ENCODE data around the gene BACE2.
"Not testable (repeated sequence)": the region's sequence is repeated elsewhere in the genome, so short reads cannot be mapped to it uniquely, and the experiment has no call there.

Gene BACE2

DNA sequence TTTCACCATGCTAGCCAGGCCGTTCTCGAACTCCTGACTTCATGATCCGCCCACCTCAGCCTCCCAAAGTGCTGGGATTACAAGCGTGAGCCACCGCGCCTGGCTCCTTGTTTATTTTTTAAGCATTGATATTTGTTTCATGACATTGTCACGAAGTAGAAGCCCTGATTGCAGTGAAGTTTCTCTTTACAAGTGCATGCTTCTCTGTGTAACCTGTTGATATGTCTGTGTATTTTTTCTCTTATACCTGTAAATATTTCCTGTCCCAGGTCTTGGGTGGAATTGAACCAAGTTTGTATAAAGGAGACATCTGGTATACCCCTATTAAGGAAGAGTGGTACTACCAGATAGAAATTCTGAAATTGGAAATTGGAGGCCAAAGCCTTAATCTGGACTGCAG, 75.1 kb downstream of the BACE2 start:
- no peak for DNase-seq

DNA sequence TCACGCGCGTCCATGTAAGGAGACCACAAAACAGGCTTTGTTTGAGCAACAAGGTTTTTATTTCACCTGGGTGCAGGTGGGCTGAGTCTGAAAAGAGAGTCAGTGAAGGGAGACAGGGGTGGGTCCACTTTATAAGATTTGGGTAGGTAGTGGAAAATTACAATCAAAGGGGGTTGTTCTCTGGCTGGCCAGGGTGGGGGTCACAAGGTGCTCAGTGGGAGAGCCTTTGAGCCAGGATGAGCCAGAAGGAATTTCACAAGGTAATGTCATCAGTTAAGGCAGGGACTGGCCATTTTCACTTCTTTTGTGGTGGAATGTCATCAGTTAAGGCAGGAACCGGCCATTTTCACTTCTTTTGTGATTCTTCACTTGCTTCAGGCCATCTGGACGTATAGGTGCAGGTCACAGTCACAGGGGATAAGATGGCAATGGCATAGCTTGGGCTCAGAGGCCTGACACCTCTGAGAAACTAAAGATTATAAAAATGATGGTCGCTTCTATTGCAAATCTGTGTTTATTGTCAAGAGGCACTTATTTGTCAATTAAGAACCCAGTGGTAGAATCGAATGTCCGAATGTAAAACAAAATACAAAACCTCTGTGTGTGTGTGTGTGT, 76.4 kb downstream of the BACE2 start:
- not testable (repeated sequence) for DNase-seq

DNA sequence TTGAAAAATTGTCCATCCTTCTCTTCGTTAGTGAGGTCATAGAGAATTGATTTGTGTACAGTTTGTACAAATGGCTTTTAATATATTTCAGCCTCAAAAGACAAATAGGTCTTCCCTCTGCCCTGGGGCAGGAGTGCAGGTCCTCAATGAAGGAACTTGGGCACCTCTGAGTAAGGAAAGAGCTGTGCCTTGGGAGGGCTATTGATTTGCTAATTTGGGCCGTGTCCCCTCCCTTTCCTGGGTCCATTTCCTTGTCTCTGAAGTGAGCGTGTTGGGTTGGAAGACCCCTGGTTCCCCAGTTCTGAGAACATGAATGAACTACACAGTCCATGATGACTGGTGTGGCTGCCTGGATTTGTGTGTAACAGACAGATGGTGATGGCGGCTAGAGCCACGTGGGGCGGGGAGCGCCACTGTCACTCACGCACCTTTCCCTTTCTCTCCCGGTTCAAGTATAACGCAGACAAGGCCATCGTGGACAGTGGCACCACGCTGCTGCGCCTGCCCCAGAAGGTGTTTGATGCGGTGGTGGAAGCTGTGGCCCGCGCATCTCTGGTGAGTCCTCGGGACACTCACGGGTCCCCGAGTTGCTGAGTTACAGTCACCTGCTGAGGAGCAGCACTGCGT, 77.7 kb downstream of the BACE2 start:
- DNase-seq: no peak

DNA sequence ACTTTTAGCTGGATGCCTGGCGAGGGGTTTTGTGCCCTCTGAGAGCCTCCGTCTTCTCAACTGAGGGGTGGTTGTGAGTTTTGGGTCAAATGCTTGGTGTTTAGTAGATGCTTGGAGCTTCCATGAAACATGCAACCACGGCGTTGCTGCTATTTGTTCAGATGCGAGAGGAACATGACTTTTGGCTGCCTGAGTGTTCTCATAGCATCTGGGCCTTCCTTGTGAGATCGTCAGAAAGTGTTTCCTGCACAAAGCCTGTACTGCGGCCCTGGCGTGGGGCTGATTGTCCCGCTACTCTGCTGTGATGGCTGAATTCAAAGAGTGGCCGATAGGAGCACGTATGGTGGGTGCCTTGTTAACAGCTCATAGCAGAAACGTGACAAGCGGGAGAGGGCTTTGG, 78.8 kb downstream of the BACE2 start:
- no peak for DNase-seq

DNA sequence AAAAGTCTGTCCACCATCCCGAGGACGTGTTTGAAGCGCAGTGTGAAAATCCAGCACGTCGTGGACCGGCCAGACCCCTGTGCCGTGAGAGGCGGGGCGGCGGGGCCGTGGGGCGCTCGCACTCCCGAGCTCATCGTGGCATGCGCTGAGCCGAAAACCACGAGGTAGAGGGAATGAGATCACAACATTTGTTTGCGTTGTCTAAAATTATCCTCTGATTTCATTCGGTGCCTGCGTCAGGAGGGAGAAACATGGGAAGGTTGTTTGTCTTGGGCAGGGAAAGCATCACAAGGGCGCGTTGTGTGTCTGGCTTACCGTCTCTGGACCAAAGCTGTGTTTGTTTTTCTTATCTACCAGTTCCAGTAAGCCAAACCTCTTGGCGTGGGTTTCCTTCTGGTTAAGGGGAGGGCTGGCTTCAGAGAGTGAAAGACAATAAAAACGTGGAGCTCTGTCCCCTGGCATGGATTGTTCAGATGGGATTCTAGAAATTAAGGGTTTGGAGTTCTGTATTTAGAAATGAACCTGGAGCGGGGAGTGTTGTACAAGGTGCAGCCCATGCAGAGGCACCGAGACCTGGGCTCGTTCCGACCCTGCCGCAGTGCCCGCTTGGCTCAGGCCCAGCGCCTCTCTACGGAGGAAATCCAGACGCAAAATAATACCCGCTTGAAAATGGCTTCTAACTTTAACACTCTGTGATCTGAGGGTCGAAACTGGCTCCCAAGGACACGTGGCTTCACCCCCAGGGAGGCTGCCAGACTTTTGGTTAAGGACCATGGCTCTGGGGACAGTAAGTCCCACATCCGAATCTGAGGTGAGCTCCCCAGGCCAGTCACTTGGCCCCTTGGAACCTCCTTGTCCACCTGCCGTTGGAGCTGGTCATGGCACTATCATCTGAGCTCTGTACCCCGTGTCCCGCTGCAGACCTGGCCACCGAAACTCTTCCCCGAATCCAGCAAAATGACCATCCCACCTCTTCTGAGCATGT, 79.9 kb downstream of the BACE2 start:
- DNase-seq: no peak

DNA sequence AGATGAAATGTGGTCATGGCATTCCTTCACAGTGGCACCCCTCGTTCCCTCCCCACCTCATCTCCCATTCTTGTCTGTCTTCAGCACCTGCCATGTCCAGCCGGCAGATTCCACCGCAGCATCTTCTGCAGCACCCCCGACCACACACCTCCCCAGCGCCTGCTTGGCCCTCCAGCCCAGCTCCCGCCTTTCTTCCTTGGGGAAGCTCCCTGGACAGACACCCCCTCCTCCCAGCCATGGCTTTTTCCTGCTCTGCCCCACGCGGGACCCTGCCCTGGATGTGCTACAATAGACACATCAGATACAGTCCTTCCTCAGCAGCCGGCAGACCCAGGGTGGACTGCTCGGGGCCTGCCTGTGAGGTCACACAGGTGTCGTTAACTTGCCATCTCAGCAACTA, 81.5 kb downstream of the BACE2 start:
- no peak for DNase-seq

DNA sequence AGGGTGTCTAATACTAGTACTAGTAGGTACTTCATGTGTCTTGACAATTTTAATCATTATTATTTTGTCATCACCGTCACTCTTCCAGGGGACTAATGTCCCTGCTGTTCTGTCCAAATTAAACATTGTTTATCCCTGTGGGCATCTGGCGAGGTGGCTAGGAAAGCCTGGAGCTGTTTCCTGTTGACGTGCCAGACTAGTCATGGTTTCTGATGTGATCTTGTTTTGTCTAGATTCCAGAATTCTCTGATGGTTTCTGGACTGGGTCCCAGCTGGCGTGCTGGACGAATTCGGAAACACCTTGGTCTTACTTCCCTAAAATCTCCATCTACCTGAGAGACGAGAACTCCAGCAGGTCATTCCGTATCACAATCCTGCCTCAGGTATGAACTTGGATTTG, 82.6 kb downstream of the BACE2 start:
- no peak for DNase-seq

DNA sequence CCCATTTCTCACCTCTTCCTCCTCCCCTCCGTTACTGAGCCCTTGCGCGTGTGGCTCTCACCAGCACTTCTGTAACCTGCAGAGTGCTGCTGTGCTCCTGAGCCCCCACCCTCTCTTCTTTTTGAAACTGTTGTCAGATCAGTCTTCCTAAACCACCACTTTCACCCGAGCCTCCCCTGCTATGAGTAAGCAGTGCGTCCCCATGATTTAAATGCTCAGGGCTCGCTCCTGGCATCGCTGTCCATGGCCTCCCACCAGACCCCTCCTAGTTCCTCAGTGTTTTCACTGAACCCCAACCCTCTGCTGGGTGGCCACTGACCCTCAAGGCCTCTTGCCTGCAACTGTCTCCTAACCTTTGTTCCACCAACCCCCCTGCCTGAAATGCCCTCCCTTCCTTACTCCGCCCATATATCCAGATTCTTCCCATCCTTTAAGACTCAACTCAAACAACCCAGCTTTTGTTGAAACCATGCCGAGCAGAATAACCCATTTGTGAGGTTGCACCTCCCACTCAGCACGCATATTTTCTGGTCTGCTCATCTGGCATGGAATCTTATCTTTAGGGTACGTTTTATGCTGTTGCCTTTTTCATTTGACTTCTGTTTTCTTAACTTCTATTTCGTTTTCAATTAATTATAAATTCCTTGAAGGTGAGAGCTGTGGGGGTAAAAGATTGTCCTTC, 84.1 kb downstream of the BACE2 start:
- DNase-seq: peak; percentile 52

DNA sequence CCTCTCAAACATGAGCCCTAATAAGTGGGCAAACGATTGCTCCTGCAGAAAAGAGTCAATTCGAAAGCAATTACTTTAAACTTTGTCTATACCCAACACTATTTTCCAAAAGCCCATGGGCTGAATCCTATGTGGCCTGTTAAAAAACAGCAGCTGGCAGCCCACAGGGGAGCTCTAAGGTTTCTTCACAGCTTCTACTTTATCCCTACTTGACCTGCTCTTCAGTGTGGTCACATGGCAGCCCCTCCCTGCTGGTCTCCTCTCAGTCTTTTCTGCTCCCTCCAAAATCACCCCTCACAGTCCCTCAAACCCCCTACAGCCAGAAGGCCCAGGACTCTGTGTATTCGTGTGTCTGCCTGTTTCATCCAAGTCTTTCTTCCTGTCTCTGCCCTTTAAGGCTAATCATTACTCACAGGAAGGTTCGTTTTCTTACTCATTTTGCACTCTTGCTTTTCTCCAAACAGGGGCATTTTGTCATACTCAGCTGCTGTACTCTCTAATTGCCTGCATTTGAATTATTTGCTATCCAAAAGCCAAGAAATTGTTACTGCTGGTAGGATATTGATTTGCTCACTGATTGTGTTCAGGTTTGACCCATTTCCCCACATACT, 86.2 kb downstream of the BACE2 start:
- no peak for DNase-seq

DNA sequence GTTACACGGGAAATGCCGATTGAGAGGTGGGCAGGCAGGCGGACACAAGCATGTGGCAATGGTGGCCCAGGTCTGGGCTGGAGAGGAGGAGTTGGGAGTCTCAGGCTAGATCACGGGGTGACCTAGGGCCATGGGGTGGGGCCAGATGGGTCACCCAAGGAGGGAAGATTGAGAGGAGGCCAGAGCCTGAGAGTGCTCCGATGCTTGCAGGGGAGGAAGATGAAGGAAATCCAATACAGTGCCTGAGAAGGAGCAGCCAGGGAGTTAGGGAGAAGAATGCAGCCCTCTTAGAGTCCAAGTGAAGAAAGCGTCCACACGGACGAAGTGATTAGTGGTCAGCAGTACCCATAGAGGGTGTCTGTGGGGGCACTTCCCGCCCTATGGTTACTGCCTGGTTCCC, 87.2 kb downstream of the BACE2 start:
- DNase-seq: no peak

DNA sequence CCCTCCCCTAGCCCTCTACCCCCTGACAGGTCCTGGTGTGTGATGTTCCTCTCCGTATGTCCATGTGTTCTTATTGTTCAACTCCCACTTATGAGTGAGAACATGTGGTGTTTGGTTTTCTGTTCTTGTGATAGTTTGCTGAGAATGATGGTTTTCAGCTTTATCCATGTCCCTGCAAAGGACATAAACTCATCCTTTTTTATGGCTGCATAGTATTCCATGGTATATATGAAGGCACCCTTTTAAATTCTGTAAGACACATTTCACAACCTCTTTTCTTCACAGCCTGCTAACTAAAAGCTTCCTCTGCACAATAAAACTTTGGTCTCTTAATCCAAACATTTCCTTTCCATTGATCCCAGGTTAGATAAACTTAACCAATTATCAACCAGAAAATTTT, 88.3 kb downstream of the BACE2 start:
- DNase-seq: not testable (repeated sequence)

DNA sequence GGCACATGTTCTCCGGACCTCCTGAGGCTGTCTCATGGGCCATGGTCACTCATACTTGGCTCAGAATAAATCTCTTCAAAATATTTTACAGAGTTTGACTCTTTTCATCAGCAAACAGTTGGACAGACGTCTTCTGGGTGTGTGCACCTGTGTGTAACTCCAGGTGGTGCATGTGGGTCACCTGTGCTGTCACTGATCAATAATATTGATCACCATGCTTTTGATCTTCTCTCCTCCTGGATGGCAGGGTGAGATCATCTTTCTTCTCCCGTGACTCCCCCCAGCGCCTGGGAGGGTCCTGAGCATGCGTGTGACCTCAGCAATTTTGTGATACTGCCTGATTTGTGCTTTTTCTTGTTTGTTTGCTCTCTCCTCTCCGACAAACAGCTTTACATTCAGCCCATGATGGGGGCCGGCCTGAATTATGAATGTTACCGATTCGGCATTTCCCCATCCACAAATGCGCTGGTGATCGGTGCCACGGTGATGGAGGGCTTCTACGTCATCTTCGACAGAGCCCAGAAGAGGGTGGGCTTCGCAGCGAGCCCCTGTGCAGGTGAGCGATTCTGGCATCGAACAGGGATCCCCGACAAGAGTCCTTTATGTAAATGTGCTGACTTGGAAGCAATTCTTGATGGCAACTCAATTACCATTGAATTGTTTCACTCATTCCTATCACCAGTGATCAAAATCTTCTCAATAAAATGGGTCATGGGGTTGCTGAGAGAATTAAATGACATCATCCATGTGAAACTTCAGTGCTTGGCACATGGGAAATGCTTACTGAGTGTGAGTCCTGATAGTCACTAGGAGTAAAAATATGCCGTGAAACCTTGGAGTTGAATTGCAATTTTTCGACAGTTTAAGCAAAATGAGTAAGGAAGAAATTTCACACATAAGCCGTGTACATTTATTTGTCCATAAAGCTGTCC, 89.1 kb downstream of the BACE2 start:
- DNase-seq: no peak

DNA sequence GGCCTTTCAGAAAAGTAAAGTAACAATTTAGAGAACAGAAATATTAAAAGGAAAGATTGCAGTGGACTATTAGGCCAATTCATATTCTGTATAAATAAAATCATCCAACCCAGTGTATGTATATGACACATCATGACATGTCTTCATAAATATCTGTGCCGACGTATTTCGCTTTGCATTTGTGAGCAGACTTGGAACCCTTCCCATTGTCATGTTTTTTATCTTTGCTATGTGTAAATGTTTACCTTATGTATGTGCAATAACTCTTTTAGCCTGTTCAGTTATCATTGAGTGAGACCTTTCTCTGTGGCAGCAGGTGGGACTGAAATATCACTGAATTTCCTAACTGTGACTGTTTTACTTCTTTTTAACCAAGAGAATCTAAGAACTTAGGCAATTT, 90.7 kb downstream of the BACE2 start:
- peak; percentile 30 for DNase-seq

DNA sequence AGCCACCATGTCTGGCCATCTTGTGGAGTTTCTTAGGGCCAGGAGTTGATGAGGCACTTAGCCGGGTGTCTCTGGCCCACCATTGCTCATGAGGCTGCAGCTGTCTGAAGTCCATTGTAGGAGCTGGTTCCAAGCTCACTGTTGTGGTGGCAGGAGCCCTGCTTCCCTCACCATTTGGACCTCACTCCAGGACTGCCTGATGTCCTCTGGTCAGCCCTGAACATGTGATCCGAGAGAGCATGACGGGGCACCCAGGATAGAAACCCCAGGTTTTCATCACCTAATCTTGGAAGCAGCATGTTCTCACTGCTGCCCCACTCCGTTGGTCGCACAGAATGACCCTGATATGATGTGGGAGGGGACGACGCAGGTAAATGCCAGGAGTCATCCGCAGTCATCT, 92.5 kb downstream of the BACE2 start:
- DNase-seq: no peak

DNA sequence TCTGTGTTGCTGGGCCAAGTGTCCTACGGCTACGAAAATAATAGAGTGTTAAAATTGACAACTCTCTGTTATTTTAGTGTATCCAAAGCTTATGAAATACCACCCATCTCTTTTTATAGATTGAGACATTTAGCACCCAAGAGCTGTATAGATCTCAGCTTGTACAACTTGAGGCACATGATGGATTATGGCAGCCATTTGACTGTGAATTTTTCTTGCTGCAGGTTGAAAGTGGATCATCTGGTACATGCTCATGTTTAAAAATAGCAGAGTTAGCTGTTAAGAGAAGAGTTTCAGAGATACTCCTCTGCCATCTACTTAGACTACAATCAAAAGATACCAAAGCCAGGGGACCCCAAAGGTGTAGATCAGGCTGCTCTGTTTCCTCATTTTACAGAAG, 99.4 kb downstream of the BACE2 start:
- no peak for DNase-seq

DNA sequence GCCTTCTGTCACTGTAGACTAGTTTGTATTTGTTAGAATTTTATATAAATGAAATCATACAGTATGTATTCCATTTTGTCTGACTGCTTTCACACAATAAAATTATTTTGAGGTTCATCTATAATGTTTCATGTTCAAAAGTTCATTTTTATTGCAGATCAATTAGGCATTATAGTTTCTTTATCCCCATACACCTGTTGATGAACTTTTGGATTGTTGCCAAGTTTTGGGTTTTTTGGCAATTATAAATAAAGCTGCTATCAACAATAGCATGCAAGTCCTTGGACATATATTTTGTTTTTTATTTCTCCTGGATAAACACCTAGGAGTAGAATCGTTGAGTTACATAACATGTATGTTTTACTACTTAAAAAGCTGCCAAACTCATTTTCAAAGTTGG, 101.6 kb downstream of the BACE2 start:
- DNase-seq: no peak

DNA sequence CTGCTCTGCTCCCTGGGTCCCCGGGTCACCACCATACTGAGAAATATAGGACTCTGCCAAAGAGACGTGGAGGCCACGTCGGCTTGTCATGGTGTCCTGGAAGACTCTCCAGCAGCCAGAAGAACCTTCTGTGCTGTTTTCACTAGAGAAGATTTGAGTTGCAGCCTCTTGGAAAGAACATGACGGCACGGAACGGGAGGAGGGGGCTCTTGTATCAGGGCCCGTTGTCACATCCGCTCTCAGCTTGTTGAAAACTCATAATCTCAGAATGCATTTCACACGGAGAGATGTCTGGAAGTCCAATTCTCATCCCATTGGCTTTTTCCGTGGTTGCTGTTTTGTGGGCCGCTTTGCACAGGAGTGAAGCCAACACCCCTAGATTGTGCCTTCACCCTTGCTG, 109.2 kb downstream of the BACE2 start:
- DNase-seq: no peak

DNA sequence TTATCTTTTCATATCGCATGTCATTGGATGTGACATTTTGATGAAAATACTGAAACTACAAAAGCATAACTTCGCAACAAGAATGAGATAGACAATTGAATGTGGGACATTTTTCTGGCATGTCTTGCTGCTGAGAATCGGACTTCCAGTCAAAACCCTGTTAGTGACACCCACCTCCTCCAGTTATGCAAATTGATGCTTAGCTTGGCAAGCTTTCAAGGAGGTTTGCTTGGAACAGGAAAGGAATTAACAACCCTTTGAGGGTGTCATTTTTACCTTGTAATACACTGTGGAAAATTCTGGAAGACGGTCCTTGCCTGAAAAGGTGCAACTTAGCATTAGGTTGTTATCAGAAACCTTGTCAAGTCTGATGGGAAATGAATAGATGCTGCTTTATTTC, 109.9 kb downstream of the BACE2 start:
- DNase-seq: no peak

DNA sequence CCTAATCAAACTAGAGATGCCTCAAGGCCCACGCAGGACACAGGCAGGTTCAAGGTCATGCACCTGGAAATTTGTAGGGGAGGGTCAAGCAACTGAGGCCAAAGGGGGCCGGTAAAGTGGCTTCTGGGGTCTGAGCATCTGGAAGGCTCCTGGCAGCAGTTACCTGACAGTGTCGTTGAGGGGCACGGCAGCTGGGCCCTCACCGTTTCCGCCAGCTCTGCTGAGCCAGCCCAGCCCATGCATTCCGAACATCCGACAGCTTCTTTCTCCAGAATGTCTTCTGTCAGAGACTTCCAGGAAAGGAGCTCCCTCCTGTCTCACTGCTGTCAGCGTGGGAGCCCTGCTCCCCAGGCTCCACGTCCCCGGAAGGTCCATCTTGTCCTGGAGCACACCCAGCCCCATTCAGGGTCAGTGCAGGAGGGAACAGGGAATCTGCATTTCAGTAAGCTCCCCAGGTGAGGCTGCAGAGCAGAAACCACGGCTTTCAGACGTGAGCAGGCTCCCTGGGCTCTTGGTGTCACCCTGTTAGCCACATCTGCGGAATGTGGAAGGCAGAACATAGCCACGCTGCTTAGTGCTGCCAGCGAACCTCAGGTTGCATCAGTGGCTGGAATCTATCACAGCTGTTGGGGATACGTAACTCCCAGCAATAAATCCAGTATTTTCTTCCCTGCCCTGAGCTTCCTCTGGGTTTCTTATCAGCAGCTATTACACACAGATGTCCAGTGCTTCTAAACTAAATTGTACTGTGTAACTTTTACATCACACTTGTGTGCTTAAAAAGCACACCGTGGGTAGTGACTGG, 112.4 kb downstream of the BACE2 start:
- peak; percentile 65 for DNase-seq

DNA sequence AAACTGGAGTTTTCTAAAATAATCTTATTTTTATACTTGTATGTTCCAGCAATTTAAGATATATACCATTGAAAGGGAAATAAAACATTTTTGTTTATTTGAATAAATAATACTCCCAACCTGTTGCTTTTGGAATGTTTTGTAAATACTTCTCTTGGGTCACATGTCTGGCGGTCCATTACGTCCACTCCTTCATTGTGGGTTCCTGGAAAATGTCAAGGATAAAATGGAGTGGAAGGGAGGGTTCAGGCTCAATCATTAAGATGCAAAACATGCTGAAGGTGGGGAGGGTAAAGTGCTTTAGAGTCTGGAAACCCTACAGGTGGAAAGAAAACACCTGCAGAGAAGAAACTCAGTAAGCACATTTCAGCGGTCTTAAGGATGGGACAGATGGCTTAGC, 114.5 kb downstream of the BACE2 start:
- DNase-seq: no peak

All from fibroblast of skin of right biceps (primary cell).